ENCODE measurements around the gene ADAD2. TPM values are rescaled to one million over a fixed set of nuclear protein-coding genes. Genes with fewer than 3 reads are reported as not detected.

Gene ADAD2
- total and polyA plus RNA-seq, 9 of the 15 experiments (the other 6 are each of a cell fraction or from before 2014, with no cell fraction given) = 0.07 TPM; not detected in 8

- H3K9me3 ChIP-seq (replicated peaks; ENCODE audit: control insufficient read depth, insufficient read depth, low read depth, low read length) = no peaks in the 10 kb centered on the region
- ChIA-PET CTCF (ENCODE audit: low intra/inter-chr PET ratio) (no interaction called here), POLR2A (interaction anchor here (2.6 kb wide), 1 partner anchor 11 kb away, joined by 10 read pairs; no protein-coding TSS in a partner anchor)
- TF ChIP-seq ZNF12 (CRISPR knock-in tag; IDR thresholded peaks at IDR 0.05) (peak; percentile 96), CHD1 (IDR thresholded peaks at IDR 0.05; ENCODE audit: low read length) (no peak)
- H3K4me2 ChIP-seq (ENCODE audit: insufficient read depth, low read length) = no peak overlapping the region
- no peaks in the 10 kb centered on the region for H3K9me1 ChIP-seq (ENCODE audit: control insufficient read depth, insufficient read depth, low read length)
- peaks cover 27 to 61% of the 10 kb centered on the region in 2 experiments for H3K27me3 ChIP-seq (ENCODE audit: control insufficient read depth in 2 of 2, insufficient read depth in 2 of 2, low read length in 2 of 2)
- no peak overlapping the region for H3K4me3 ChIP-seq
- no TSS peak for BruUV-seq (replicated peaks)
- H3K9ac ChIP-seq (ENCODE audit: insufficient read depth in 1 of 2, low read depth in 2 of 2, low read length in 2 of 2) = no peak overlapping the region
- in situ Hi-C loops (cut with MboI) = no loop called here
- ATAC-seq = no peak
- H3K4me1 ChIP-seq (replicated peaks in 1 of 2; ENCODE audit: control insufficient read depth in 2 of 2, insufficient read depth in 2 of 2, low read length in 2 of 2) = 0 out of 5 replicates have a peak, but pooled peaks cover 0 to 2% of the 10 kb centered on the region in 2 experiments
- DNase-seq (ENCODE audit: extremely low read depth in 1 of 4, low spot score in 3 of 4) = no peak
- H3K79me2 ChIP-seq (ENCODE audit: control insufficient read depth, insufficient read depth, low read length) = no peaks in the 10 kb centered on the region
- no peaks in the 10 kb centered on the region for H3K36me3 ChIP-seq (ENCODE audit: control insufficient read depth, insufficient read depth, low read length)
- intact Hi-C loops (cut with micrococcal nuclease) = no loop called here
- H3K27ac ChIP-seq (ENCODE audit: extremely low read depth, low read depth, low read length) = no peak overlapping the region
- H2AFZ ChIP-seq (ENCODE audit: low read depth, low read length) = no peak overlapping the region
- WGBS (ENCODE audit: insufficient coverage, low coverage, missing lambda C conversion rate) = 16% methylated on average over 2 of the region's 2 CpGs
- no peaks in the 10 kb centered on the region for H4K20me1 ChIP-seq (replicated peaks; ENCODE audit: control insufficient read depth, insufficient read depth, low read length)
- no peak for FAIRE-seq
These were observed 53.8 kb downstream of the ADAD2 start for GRCh38 chr16:84244728-84245127.

GRCh38 chr16:84245956-84246678 is 55.2 kb downstream of the ADAD2 start:
- Histone ChIP-seq H3K27ac (ENCODE audit: extremely low read depth, low read depth, low read length) (no peak overlapping the region), H3K9me3 (replicated peaks; ENCODE audit: control insufficient read depth, insufficient read depth, low read depth, low read length) (no peaks in the 10 kb centered on the region), H3K4me3 (no peak overlapping the region), H4K20me1 (replicated peaks; ENCODE audit: control insufficient read depth, insufficient read depth, low read length) (no peaks in the 10 kb centered on the region), H3K79me2 (ENCODE audit: control insufficient read depth, insufficient read depth, low read length) (no peaks in the 10 kb centered on the region), H3K27me3 (ENCODE audit: control insufficient read depth in 2 of 2, insufficient read depth in 2 of 2, low read length in 2 of 2) (peaks cover 28 to 61% of the 10 kb centered on the region in 2 experiments), H3K9ac (ENCODE audit: insufficient read depth in 1 of 2, low read depth in 2 of 2, low read length in 2 of 2) (no peak overlapping the region), H3K4me1 (replicated peaks in 1 of 2; ENCODE audit: control insufficient read depth in 2 of 2, insufficient read depth in 2 of 2, low read length in 2 of 2) (0 out of 5 replicates have a peak, but pooled peaks cover 0 to 2% of the 10 kb centered on the region in 2 experiments), H3K4me2 (ENCODE audit: insufficient read depth, low read length) (no peak overlapping the region), H2AFZ (ENCODE audit: low read depth, low read length) (no peak overlapping the region), H3K9me1 (ENCODE audit: control insufficient read depth, insufficient read depth, low read length) (no peaks in the 10 kb centered on the region), H3K36me3 (ENCODE audit: control insufficient read depth, insufficient read depth, low read length) (no peaks in the 10 kb centered on the region)
- CTCF ChIA-PET (ENCODE audit: low intra/inter-chr PET ratio) = no interaction called here
- no TSS peak for BruUV-seq (replicated peaks)
- POLR2A ChIA-PET = interaction anchor here (2.6 kb wide), 1 partner anchor 9 kb away, joined by 10 read pairs; no protein-coding TSS in a partner anchor
- no peak for TF ChIP-seq GATA2 (CRISPR knock-in tag; IDR thresholded peaks at IDR 0.05)
- TF ChIP-seq ARID3B (CRISPR knock-in tag; IDR thresholded peaks at IDR 0.05; ENCODE audit: borderline replicate concordance) = no peak
- DNase-seq (ENCODE audit: extremely low read depth in 1 of 4, low spot score in 3 of 4) (no peak), FAIRE-seq (no peak), ATAC-seq (no peak)
- WGBS (ENCODE audit: insufficient coverage, low coverage, missing lambda C conversion rate) = 4% methylated on average over 10 of the region's 10 CpGs
- intact Hi-C loops (cut with micrococcal nuclease) (no loop called here), in situ Hi-C loops (cut with MboI) (no loop called here)

All from K562 (cell line).